NCI-H2171 treated with DMSO at 0.1 percent for 48 hours (cell line): ENCODE results near the gene STAT5A.
"Not testable (repeated sequence)": the region's sequence is repeated elsewhere in the genome, so short reads cannot be mapped to it uniquely, and the experiment has no call there.

ENCODE experiments used
- DNase-seq: peaks from one replicate; lab custom pipeline; 2025; lab: John Stamatoyannopoulos, UW

STAT5A gene

GRCh38 chr17:42287977-42288802 is at the start of gene STAT5A:
TSS of gene STAT5A (plus strand) at chr17:42288498. CDS start at chr17:42289412, 914 bp downstream.
- DNase-seq = peak; percentile 45

- DNase-seq = not testable (repeated sequence)
These were observed 48.7 kb upstream of the STAT5A start for GRCh38 chr17:42239576-42239975.

GRCh38 chr17:42240201-42240600 is 48.1 kb upstream of the STAT5A start:
- DNase-seq = no peak

DNA sequence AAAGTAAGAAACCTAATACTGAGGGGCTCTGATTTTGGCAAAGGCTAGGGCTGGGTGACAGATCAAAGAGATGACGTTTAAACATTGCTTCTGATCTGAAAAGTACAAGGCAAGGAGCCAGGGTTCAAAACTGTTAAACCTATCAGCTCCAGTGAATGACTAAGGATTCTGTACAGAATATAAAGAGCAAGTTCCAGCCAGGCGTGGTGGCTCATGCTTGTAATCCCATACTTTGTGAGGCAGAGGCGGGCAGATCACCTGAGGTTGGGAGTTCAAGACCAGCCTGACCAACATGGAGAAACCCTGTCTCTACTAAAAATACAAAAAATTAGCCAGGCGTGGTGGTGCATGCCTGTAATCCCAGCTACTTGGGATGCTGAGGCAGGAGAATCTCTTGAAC is 47.4 kb upstream of the STAT5A start:
- DNase-seq = not testable (repeated sequence)

GRCh38 chr17:42241871-42242270 is 46.4 kb upstream of the STAT5A start:
- peak; percentile 55 for DNase-seq

- DNase-seq = no peak
These were observed 44.8 kb upstream of the STAT5A start for GRCh38 chr17:42243493-42243982.

GRCh38 chr17:42244116-42244515 is 44.2 kb upstream of the STAT5A start:
- not testable (repeated sequence) for DNase-seq

DNA sequence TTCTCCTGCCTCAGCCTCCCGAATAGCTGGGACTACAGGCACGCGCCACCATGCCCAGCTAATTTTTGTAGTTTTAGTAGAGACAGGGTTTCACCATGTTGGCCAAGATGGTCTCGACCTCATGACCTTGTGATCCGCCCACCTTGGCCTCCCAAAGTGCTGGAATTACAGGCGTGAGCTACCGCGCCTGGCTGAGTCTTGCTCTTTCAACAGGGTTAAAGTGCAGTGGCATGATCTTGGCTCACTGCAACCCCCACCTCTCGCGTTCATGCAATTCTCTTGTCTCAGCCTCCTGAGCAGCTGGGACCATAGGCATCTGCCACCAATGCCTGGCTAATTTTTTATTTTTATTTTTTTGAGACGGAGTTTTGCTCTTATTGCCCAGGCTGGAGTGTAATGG is 43.1 kb upstream of the STAT5A start:
- peak; percentile 25 for DNase-seq

GRCh38 chr17:42246515-42246914 is 41.8 kb upstream of the STAT5A start:
- no peak for DNase-seq

DNA sequence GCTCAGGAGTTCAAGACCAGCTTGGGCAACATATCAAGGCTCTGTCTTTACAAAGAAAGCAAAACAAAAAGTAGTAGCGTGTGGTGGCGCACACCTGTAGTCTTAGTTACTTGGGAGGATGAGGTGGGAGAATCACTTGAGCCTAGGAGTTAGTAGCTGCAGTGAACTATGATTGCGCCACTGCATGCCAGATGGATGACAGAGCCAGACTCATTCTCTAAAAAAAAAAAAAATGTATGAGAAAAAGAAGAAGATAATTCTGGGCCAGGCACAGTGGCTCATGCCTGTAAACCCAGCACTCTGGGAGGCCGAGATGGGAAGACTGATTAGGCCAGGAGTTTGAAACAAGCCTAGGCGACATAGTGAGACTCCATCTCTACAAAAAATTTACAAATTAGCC is 40.6 kb upstream of the STAT5A start:
- peak; percentile 62 for DNase-seq

DNA sequence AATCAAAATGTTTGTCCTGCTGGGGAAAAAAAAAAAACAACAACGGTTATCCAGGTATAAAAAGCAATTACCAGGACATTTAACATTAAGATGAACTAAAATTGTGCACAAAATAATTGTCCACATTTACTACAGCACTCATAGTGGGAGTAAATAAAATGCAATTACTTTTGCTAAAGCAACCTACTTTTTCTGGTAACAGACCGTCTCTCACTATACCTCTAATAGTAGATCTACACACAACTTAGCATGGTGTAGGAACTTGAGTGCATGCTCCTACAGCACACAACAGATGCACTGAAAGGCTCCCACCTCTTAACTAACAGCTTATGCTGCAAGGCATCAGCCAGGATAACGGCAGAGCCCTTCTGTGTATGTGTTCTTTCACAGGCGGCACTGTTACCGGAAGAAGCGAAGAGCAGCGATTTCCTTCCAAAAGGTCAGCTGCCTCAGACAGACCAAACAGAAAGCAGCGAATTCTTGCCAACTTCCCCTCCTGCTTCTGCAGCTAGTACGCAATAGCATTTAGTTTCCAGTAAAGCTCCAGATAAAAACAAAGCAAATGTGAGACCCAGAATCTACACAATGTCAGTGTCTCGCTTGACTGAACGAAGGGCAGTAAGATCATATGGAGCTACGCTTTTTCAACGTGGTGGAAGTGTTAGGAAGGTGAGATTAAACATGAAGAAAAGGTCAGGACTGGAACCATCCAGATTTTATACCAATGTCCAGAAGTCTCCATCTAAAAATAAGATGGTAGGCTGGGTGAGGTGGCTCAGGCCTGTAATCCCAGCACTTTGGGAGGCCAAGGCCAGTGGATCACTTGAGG is 39.7 kb upstream of the STAT5A start:
- DNase-seq = peak; percentile 96

GRCh38 chr17:42249681-42250446 is 38.4 kb upstream of the STAT5A start:
- no peak for DNase-seq

DNA sequence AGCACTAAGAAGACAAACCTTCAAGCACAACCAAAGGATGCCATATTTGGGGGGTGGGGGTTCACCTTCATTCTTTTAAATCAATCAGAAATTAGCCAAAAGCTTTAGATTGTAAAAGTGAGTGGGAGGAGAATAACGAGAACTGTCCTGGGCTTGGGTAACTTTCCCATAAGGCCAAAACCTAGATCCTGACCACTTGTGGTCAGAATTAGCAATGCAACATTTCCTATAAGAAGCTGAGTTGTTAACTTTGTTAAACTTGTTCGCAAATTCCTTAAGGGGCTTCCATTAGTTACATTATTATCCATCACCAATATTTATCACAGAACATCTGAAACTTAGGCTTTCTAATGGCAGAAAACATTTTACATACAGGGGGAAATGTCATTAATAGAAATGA is 37.2 kb upstream of the STAT5A start:
- no peak for DNase-seq

DNA sequence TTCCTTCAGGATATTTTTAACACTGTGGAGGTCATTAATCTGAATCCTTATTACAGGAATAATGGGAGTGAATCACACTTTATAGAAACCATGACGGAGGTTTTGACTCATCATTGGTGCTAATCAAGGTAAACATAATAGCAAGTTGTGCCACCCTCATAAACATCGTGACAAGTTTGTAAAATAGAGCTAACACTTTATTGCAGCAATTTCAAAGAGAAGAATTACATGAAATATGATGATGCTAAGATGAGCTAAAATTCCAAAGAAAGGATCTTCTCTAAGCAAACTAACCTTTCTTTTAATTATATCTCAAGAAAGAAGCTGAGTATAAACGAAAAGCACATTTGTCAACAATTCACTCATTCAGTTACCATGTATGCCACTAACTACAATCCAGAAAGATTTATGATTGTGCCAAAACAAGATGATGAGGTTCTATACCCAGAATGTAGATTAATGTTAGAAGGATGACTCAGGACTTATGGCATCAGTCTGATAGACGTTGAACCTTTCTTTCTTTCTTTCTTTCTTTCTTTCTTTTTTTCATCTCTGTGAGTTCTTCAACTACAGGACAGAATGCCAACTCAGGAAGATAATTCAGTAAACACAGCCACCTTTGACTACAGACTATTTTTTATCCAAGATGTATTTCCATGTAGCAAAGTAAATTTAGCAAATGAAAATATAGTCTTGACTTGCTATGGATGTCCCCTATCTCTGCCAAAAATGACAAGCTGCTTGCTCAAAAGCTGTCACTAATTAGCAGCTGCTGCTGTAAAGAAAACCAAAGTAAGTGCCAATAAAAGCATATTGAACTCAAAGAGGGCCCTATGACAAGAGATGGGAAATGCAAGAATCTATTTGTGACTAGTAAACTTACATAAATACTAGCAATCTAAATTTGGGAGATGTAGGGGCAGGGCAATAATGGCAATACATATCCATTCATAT is 35.4 kb upstream of the STAT5A start:
- peak; percentile 81 for DNase-seq

GRCh38 chr17:42253578-42253977 is 34.7 kb upstream of the STAT5A start:
- DNase-seq = no peak

DNA sequence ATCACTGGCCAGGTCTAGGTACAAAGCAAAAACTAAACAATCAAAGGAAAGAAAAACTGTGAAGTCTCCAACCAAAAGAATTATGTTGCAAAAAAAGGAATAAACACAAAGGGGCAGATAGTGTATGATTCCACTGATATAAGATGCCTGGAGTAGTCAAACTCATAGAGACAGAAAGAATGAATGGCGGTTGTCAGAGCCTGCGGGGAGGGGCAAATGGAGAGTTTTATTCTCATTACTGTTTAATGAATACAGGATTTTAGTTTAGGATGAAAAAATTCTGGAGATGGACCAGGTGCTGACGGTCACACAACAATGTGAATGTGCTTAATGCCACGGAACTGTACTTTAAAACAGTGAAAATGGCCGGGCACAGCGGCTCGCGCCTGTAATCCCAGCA is 32.9 kb upstream of the STAT5A start:
- no peak for DNase-seq

DNA sequence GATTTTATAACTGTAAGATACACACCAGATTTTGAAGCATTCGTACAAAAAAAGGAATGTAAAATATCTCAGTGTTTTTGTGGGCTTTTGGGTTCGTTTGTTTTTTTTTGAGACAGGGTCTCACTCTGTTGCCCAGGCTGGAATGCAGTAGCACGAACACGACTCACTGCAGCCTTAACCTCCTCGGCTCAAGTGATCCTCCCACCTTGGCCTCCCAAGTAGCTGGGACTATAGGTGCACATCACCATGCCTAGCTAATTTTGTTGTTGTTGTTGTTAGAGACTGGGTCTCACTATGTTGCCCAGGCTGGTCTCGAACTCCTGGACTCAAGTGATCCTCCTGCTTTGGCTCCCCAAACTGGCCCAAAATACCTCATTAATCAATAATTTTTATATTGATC is 28.0 kb upstream of the STAT5A start:
- DNase-seq = no peak

GRCh38 chr17:42264366-42264765 is 23.9 kb upstream of the STAT5A start:
- DNase-seq = not testable (repeated sequence)

DNA sequence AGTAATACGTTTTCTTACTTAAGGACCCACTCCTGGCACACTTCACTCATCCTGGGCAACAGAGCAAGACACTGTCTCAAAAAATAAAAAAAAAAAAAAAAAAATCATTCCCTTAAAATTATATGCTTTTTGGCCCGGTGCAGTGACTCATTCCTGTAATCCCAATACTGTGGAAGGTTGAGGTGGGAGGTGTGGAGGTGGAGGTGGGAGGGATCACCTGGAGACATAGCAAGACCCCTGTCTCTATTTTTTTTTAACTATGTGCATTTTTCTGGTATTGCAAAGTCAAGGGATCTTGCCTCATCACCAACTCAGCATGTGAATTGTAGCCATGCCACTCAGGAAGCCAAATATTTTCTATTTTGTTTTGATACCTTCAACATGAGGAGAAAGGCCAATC is 21.8 kb upstream of the STAT5A start:
- DNase-seq = no peak

GRCh38 chr17:42266918-42267766 is 21.2 kb upstream of the STAT5A start:
- no peak for DNase-seq
